Stimulated activated CD4-positive, alpha-beta T cell treated with anti-CD3 and anti-CD28 coated beads, TNF-alpha, amount 100 ng/mL, for 4 hours (primary cell): Measurements from ENCODE around the gene FYN.

Experiments
- DNase-seq, 3 experiments: peaks; one replicate each; pipeline ENCODE4 v3.0.0-alpha.2; 2020; ENCODE audit warnings: low read depth in 3 of 3

FYN gene

DNA sequence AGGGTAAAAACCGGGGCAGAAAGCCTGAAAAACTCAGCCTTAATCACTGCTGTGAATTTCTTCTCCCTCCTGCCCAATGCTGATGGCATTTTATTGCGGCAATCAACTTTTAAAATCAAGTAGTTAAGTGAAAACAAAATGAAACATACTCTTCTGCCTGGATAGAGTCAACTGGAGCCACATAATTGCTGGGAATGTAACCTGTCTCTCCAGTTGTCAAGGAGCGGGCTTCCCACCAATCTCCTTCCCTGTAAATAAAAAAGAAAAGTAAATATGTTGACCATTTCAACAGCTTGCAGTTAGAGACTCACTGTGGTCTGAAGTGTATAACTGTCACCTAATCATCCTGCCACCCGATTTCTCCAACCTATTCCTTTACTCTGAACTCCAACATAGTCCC is 165.5 kb downstream of the FYN start:
- DNase-seq, result no peak

DNA sequence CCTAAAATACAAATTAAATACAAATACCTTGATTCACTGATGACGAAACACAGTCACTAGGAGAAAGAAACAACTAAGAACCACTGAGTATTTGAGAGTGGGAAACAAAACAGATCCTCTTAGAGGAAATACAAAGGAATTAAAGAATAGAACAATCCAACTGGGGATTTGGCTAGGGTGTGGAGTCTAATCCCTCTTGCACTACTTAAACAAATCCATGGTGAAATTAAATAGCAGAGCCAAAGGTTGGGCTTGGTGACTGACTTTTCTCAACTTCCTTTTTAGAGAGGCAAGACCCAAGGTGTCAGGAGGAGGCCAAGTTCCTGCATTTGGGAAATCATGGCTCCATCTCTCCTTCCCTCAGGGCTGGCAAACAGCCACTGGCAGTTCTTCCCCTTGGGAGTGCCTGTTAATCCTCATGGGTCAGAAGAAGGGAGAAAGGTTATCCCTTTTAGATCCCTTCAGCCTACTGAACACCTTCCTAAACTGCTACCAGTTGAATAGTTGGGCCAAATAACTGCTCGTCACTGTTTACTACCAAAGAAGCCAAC is 166.3 kb downstream of the FYN start:
- DNase-seq, result no peak

DNA sequence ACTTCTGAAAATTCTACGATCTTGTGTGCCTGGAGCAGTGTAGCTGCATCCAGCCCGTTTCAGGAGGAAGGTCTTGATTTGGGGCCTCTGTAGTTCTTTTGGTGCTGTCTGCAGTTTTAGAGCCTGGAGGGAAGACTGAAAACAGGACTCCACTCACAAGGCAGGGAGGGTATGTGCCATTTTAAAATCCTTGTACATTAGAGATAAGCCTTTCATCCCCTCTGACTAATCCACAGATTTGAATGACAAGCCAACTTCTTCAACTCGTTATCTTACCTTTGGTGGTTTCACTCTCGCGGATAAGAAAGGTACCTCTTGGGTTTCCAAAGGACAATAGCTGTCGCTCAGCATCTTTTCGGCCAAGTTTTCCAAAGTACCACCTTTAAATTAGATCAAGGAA is 169.5 kb downstream of the FYN start:
- DNase-seq, result no peak

DNA sequence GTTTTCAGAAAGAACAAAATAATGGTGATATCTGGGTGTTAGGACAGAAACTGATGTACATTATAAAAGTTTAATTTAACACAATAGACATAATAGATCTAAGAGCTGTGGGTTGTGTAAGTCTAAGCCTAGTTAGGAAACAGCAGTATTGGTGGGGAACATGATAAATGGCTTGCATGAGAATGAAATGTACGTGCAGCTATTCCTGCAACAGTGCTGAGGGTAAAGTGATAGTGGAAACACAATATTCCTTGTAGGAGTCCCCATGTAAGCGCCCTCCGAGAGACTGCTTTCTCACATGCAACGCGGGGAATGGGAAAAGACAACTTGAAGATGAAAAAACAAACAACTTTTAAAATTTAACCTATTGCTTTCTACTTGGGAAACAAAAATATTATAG is 171.0 kb downstream of the FYN start:
- no peak for DNase-seq

DNA sequence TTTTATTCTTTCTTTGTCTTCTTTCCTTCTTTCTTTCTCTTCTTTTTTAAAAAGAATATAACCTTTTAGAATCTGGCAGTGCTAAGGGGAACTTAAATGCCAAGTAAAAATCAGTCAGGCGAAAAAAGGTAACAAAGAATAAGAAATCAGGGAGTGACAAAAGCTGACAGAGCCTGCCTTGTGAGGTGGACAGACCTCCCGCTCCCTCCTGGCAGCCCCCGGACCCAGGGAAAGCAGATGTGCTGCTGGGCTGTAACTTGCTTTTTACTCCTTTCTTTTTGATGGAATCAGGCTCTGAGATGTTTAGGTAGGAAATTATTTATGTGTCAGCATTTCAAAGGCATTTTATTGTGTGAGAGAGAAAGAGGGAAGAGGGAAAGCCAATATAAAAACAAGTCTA is 172.1 kb downstream of the FYN start:
- no peak for DNase-seq

DNA sequence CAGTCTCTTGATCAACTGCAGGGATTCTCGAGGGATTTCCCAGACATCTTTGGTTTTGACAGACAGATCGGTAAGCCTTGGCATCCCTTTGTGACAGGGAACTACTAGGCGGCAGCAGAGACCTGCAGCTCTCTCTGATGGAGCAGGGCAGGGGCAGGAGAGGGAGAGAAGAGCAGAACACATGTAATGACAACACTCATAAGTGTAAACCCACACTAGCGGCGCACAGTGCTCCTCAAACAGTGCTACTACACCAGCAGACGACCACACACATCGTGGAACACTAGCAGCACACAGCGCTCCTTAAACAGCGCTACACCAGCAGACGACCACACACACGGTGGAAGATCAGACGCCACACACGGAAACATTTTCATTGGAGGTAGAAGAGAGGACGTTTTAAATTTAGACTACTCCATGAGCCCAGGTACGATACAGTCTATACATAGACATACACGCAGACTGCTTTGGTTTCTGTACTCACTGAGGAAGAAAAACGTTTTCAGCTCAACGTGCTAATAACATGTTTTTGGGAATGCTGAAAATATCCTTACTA is 173.0 kb downstream of the FYN start:
- no peak for DNase-seq

DNA sequence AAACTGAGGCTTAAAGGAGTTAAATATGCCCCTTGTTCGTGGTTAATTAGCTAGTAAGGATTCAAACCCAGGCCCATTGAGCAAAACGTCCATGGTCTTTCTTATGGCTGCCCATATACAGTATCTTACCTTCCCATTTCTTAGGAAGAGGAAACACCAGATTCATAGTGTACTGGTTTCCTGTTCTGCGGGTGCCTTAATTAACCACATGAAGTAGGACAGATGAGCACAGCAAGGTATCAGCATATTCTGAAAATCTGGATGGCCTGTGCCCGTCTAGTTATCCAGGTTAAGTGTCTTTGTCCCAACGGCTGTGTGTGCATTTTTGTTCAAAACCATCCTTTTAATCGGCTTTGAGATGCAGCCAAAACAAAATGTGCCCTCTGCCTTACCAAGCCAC is 174.1 kb downstream of the FYN start:
- no peak for DNase-seq

DNA sequence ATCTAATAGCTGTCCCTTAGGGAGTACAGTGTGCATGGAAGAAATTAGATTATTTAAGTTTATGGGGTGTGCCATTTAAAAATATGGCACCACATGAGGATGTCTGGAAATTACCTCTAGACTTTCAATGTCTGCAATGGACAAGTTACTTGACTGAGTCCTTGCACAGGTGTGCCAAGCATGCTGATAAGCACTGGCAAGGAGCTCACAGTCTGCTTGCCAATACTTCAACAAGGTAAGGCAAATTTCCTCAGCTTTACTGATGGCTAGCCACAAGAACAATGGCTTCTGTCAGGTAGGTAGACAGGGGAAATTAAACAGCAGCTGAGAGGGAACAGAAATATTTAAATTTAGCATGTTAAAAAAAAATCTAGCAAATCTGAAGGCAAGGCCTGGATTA is 176.4 kb downstream of the FYN start:
- no peak for DNase-seq

DNA sequence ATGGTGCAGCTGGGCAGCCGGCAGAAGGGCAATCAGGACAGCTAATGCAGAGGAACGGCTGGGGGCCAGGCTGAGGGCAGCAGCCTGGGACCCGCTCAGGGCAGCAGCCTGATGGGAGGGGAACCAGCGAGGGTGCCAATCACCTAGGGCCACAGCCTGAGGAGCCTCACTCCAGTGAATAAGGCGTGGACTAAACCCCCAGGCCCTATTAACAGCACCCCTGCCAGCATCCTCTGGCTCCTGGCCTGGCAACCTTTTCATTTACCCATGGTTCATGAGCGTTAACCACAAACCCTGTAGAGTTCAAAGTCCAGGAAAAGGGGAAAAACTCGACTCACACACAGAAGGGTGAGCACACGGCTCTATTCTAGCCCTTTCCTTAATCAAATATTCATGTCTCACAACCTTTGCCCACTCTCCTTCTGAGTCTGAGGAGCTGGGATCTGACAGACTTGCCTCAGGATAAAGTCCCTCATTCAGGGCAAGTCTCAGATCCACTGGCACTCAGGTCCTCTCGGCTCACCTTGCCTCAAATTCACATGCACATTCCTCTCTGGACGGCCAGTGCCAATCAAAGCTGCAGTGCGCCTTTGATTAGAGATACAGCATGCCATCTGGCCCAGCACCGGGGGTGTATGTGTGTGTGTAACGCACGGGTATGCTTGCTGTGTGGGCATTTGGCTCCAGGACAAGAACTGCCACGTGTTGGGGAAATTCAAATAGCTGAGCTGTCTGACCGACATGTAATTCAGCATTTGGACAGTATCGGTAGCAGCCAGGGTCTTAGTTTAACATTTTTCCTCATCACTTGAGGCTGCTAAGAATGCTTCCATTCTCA is 180.7 kb downstream of the FYN start:
- DNase-seq, result no peak

DNA sequence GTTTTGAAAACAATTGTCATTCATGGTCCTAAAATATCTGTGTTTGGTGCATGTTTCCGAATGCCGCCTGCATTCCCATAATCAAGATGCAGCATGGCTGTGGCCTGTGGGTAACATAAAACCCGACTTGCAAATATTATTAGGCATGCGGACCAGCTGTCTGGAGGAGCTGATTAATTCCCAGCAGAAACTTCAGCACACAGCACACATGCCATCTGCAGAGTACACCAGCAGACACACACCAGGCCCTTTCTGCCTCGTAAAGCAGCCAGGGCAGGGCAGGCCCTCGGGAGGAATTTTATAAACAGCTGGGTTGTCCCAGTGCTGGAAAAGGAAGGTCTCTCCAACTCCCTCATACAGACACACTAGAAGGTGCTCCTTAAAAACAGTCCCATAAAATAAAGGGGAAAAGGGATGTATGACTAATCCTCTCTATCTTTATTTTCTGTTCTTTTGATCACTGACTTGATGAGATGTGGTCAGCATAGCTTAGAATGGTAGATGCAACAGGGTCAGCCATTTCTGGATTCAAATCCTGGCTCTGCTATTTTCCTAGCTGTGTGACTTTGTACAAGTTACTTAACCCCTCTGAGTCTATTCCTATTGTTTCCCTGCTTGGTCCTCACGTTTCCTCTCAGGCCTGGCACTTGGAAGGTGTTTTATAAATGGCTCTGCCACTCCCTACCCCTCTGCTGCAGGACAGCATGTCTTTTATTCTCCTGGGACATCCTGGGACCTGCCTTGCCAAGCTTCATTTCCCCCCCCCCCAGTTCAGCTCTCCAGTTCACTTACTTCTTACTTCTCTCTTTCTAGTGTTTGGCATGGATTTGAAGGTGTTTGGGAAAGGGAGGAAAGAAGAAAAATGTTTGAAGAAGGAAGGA is 181.7 kb downstream of the FYN start:
- no peak for DNase-seq

DNA sequence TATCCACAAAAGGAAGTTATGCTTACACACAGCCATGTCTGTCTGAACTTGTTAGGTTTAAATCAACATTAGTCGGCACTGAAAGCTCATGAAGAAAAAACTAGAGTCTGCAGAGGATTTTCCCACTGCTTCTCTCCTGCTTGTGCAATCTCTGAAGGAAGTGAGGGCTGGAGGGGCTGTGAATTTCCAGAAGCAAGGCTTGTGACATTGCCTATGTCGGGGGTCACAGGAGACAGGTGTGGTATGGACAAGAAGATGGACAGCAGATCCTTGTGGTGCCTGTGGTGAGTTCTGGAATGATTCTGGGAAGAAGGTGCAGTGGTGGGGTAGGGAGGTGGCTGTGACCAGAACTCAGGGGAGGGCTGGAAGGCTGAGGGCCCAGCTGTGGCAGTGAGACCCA is 183.3 kb downstream of the FYN start:
- no peak for DNase-seq

DNA sequence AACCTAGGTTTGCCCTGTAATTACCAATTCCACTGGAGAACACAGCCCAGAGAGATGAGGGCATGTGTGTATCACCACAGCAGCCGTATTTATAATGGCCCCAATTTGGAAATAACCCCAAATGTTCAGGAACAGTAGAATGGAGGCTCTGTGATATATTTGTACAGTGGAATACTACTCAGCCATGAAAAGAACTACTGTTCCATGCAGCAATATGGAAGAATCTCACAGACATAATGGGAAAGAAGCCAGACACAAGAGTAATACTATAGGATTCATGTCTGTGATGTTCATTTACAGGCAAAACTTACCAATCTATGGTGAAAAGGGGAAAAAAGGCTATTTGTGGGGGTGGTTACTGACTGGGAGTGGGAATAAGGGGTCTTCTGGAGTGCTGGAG is 183.8 kb downstream of the FYN start:
- no peak for DNase-seq

DNA sequence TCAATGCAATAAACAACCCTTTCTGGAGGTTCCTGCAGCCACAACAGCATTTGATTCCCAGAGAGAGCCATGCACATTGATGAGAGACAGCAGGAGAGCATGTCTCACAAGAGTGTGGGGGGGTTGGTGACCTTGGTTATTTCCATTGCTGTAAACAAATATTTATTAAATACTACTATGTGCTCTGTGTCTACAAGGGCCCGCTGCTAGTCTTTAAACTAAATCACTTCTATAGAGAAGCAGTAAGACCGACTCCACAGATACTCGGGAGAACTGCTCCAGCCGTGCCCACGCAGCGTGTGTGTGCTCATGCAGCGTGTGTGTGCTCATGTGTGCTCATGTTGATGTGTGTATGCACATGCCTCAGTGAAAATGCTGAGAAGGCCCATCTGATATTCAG is 184.9 kb downstream of the FYN start:
- no peak for DNase-seq

DNA sequence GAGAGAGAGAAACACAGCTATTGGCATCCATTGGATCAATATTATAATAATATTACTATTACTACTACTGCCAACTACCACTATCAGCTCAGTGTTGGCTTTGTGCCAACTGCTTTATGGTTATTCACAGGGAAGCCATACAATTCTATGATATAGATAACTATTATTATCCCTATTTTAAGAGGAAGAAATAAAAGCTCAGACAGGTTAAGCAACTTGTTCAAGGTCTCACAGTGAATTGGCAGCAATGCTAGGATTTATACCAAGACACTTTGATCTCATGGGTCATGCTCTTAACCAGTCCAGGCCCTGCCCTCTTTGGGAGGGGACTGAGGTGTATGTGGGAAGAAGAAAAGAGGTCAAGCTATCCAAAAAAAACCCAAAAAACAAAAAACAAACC is 185.6 kb downstream of the FYN start:
- no peak for DNase-seq

DNA sequence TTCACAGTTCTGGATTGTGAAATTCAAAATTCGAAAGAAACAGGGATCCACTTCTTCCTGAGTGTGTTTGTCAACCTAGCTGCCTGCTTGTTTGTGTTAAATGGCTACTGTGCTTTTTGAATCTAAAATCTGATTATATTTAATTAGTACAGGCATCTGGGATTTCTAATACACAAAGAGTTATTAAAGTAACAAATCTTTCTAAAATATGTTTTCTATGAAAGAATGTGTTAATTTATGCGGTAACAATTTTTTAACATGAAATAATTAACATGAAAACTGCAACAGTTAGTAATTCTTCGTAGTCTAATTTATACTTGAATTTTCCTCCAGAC is 186.4 kb downstream of the FYN start:
- DNase-seq, result no peak

DNA sequence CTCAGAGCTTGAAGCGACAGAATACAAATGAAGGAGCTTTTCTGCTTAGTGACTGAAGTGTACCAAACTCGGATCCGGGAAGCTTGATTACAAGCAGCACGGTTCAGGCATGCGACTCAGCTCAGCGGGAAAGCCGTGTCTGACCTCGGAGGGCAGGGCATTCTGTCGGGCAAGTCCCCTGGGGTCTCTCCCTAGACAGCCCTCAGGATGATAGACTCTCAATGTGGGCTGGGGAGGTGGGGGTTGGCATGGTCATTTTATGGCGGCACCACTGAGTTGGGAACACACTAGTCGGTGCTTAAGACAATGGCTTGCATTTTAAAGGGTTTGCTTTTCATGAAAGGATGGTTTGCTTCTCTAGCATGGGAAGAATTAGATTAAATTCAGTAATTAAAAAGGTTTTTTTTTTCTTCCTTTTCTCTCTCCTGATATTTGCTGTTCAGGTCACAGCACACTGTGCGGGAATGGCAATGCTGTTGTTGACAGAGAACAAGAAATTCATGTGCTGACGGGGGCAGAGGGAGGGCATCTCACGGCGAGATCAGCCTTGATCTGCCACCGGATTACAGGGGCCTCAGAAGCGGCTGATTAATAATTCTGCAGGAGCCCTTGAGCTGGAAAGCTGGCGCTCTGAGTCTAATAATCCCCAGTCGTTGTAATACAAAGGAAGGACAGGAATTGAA is 186.9 kb downstream of the FYN start:
- DNase-seq, result no peak

DNA sequence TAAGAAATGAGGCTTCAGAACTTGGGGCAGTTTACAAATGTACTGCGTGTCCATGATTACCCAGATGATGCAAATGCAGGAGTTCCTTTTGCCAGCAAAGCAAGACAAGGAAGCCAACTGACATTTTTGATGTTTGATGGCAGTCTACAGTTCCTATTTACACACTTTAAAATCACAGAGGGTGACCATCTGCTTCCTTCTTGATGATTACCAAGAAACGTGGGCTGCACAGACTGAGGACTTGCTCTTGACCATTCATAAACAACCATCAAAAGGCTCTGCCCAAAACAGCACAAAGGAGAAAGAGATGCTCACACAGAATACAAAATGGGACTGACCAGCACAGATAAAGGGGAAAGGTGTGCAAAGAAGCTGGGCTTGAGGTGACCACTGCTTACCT is 187.7 kb downstream of the FYN start:
- DNase-seq, result no peak

DNA sequence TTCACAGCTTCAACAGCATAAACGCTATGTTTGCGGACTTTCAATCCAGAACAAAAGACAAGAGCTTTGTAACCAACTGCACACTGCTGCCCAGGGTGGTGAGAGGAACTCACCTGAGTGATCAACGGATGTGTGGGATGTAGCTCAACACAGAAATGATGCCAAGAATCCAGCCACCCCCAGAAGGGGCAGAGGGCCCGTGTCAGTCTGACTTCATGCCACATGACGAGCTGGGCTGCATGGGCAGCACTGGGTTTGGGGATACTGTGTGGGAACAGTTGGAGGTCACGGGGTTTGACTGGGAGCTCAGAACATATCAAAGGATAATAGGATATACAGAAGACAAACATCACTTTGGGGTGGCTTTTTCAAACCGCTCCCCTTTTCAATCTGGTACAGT is 188.2 kb downstream of the FYN start:
- no peak for DNase-seq

DNA sequence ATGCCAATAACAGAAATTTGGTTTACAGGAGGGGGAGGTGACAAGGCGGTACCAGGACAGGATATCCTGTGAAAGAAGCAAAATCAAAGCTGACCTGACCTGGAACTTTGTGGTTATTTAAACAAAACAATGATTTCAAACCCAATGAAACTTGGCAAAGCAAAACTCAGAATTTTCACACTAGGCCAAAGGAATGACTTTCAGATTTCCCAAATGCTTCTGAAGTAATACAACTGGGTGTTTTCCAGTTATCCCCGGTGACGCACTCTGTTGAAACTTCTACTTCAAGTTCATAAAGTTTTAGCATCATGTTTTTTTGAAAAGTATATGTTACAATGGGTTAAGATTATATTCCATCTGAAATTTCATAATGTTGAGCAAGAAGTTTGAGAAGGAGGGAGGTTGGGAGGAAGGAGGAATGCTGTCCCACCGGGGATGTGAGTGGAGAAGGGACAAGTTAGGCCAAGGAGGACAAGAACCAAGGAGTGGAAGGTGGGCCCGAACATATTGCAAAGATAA is 189.4 kb downstream of the FYN start:
- no peak for DNase-seq

DNA sequence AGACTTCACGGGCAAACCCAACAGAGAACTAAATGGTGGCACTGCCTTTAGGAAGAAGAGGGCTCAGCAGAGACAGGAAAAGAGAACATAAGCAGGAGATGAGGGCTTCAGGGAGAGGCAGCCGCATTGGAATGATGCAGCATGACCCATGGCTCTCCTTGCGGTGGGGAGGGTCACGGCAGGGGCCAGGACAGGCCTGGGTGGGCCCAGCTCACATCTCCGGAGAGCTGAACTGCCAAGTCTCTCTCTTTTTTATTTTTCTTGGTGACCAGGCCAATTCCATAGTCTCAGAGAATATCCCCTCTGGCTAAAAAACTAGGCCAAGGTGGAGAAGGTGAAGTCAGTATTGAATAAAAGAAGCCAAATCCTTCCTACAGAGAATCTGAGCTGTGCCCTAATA is 190.1 kb downstream of the FYN start:
- no peak for DNase-seq

DNA sequence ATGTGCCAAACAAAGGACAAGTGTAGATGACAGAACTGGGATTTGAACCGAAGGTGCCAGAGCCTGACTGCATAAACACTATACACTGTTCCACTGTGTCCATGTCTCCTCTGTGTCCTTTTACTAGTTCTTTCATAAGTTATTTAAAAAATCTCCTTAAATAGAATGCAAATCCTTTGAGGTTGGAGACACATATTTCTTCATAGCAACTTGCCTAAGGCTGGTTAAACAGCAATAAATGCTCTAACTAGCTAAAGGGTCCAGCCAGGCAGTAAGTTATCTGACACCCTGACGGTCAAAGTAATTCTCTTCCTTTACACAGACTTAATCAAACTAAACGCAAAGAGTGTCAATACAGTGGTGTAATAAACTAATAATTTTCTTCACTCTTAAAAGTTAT is 191.4 kb downstream of the FYN start:
- no peak for DNase-seq
